ENCODE data around the gene CDADC1. TPM values are rescaled to one million over a fixed set of nuclear protein-coding genes. Genes with fewer than 3 reads are reported as not detected.

The CDADC1 gene
- total RNA-seq, 1 experiment from 2014 or later = 4.0 TPM

GRCh38 chr13:49330546-49330864, 82.8 kb downstream of the CDADC1 start:
- Mint-ChIP-seq H3K9me3 (no peaks in the 10 kb centered on the region), H3K4me3 (no peak overlapping the region), H3K4me1 (no peaks in the 10 kb centered on the region), H3K27ac (no peak overlapping the region), H3K36me3 (no peaks in the 10 kb centered on the region), H3K27me3 (ENCODE audit: low read depth) (peaks cover 6% of the 10 kb centered on the region)
- no peak for ATAC-seq
- ChIA-PET POLR2A (no interaction called here), CTCF (interaction anchor here (1.3 kb wide), 1 partner anchor 29 kb away, joined by 3 read pairs; no protein-coding TSS in a partner anchor)
- no peak for TF ChIP-seq SMAD4 (CRISPR knock-in tag; IDR thresholded peaks at IDR 0.05)
- peak; percentile 96 for TF ChIP-seq HMGA2 (CRISPR knock-in tag; IDR thresholded peaks at IDR 0.05)
- DNase-seq (ENCODE audit: low spot score) = no peak

DNA sequence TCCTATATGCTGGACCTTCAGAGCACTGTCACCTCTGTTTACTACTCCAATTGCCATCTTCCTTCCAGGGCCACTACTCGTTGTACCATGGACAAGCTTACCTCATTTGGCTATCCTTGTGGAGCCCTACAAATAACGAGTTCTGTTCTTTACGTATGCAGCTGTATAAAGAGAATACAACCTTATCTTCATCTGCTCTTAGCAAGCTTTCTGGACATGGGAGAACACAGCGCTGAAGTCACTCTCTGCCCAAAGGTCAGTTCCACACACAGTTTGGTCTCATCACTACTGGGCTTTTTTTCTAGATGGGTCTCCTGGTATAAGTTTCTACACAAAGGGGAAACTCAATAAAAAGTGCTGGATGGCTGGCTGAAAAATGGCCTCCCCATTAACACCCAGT, 88.9 kb downstream of the CDADC1 start:
- no peak for TF ChIP-seq GTF2I (CRISPR knock-in tag; conservative IDR thresholded peaks at IDR 0.05)
- TF ChIP-seq ZBTB43 (CRISPR knock-in tag; IDR thresholded peaks at IDR 0.05) = no peak
- TF ChIP-seq HMGA2 (CRISPR knock-in tag; IDR thresholded peaks at IDR 0.05) = no peak
- TF ChIP-seq, protein P1, sequence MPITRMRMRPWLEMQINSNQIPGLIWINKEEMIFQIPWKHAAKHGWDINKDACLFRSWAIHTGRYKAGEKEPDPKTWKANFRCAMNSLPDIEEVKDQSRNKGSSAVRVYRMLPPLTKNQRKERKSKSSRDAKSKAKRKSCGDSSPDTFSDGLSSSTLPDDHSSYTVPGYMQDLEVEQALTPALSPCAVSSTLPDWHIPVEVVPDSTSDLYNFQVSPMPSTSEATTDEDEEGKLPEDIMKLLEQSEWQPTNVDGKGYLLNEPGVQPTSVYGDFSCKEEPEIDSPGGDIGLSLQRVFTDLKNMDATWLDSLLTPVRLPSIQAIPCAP (CRISPR knock-in tag; IDR thresholded peaks at IDR 0.05) = no peak
- no peak for TF ChIP-seq RELA (CRISPR knock-in tag; IDR thresholded peaks at IDR 0.05; ENCODE audit: borderline replicate concordance)
- TF ChIP-seq ATF1 (CRISPR knock-in tag; IDR thresholded peaks at IDR 0.05) = no peak
- no peak for TF ChIP-seq ATF6 (CRISPR knock-in tag; IDR thresholded peaks at IDR 0.05)
- no peak for TF ChIP-seq GABPB1 (CRISPR knock-in tag; IDR thresholded peaks at IDR 0.05)
- TF ChIP-seq, protein P2, sequence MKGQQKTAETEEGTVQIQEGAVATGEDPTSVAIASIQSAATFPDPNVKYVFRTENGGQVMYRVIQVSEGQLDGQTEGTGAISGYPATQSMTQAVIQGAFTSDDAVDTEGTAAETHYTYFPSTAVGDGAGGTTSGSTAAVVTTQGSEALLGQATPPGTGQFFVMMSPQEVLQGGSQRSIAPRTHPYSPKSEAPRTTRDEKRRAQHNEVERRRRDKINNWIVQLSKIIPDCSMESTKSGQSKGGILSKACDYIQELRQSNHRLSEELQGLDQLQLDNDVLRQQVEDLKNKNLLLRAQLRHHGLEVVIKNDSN (CRISPR knock-in tag; IDR thresholded peaks at IDR 0.05) = no peak
- no peak for TF ChIP-seq FOXP1 (CRISPR knock-in tag; IDR thresholded peaks at IDR 0.05; ENCODE audit: borderline replicate concordance)
- H3K9me3 Mint-ChIP-seq = no peaks in the 10 kb centered on the region
- ChIA-PET CTCF (no interaction called here), POLR2A (no interaction called here)
- no peak overlapping the region for H3K27ac Mint-ChIP-seq
- no peaks in the 10 kb centered on the region for H3K4me1 Mint-ChIP-seq
- no peak overlapping the region for H3K4me3 Mint-ChIP-seq
- DNase-seq (ENCODE audit: low spot score) (no peak), ATAC-seq (no peak)
- H3K27me3 Mint-ChIP-seq (ENCODE audit: low read depth) = peaks cover 6% of the 10 kb centered on the region
- no peaks in the 10 kb centered on the region for H3K36me3 Mint-ChIP-seq

DNA sequence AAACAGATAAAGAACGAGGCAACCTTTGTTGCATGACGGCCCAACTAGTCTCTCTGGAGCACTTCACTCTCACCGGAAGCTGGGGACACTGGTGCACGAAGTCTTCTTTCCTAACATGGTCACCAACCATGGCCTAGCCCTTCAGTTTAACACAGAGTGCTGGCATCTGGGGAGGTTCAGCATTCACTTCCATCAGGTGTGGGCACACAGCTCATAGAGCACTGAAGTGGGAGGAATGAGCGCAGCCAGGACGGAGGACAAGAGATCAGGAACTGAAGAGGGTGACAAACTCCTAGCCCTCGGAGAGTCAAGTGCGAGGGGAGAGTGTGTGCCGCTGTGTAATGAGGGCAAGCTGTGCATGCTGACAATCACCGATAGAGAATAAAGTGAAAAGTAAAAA, 92.4 kb downstream of the CDADC1 start:
- no peaks in the 10 kb centered on the region for H3K4me1 Mint-ChIP-seq
- TF ChIP-seq ZNF281 (CRISPR knock-in tag; IDR thresholded peaks at IDR 0.05) = no peak
- no peak for TF ChIP-seq CDX4 (CRISPR knock-in tag; IDR thresholded peaks at IDR 0.05; ENCODE audit: borderline replicate concordance)
- TF ChIP-seq ESRRA (CRISPR knock-in tag; IDR thresholded peaks at IDR 0.05; ENCODE audit: borderline replicate concordance) = no peak
- TF ChIP-seq FOXK1 (CRISPR knock-in tag; IDR thresholded peaks at IDR 0.05) = no peak
- TF ChIP-seq ZNF532 (CRISPR knock-in tag; IDR thresholded peaks at IDR 0.05; ENCODE audit: borderline replicate concordance) = no peak
- H3K9me3 Mint-ChIP-seq = no peaks in the 10 kb centered on the region
- no peak overlapping the region for H3K4me3 Mint-ChIP-seq
- DNase-seq (ENCODE audit: low spot score) (no peak), ATAC-seq (no peak)
- no peak overlapping the region for H3K27ac Mint-ChIP-seq
- ChIA-PET CTCF (interaction anchor here (0.5 kb wide), 1 partner anchor 21 kb away, joined by 3 read pairs; no protein-coding TSS in a partner anchor), POLR2A (no interaction called here)
- H3K27me3 Mint-ChIP-seq (ENCODE audit: low read depth) = no peaks in the 10 kb centered on the region
- H3K36me3 Mint-ChIP-seq = no peaks in the 10 kb centered on the region

Measured in WTC11 (cell line).